Adipocyte (in vitro differentiated cells): ENCODE results near the gene RUNX1.
A peak's percentile ranks its signal among the peaks of the same experiment; 100 is the strongest.
"Not testable (repeated sequence)": the region's sequence is repeated elsewhere in the genome, so short reads cannot be mapped to it uniquely, and the experiment has no call there.

Source experiments
- DNase-seq: peaks from one replicate; pipeline ENCODE4 v3.0.0-alpha.2; 2015; ENCODE audit warnings: low read depth
- H3K27me3 ChIP-seq: replicated peaks from 2 replicates; pipeline ENCODE4 v1.7.0; 2013; ENCODE audit warnings: mild to moderate bottlenecking, low read length, moderate library complexity; ENCODE audit not compliant: control insufficient read depth, insufficient read depth
- H3K36me3 ChIP-seq: 2 replicates; pipeline ENCODE4 v1.7.0; 2013; ENCODE audit warnings: low read length, mild to moderate bottlenecking, moderate library complexity; ENCODE audit not compliant: control insufficient read depth, insufficient read depth, severe bottlenecking
- H3K4me1 ChIP-seq: 2 replicates; pipeline ENCODE4 v1.7.0; 2013; ENCODE audit warnings: mild to moderate bottlenecking, low read length, moderate library complexity; ENCODE audit not compliant: control insufficient read depth, insufficient read depth
- H3K4me3 ChIP-seq: 2 replicates; pipeline ENCODE4 v1.7.0; 2013; ENCODE audit warnings: mild to moderate bottlenecking, low read length, moderate library complexity
- H3K9ac ChIP-seq: 2 replicates; pipeline ENCODE4 v1.7.0; 2013; ENCODE audit warnings: mild to moderate bottlenecking, low read length, moderate library complexity
- H3K9me3 ChIP-seq: 2 replicates; pipeline ENCODE4 v1.7.0; 2013; ENCODE audit warnings: mild to moderate bottlenecking, low read length, moderate library complexity; ENCODE audit not compliant: control insufficient read depth

RUNX1 gene

GRCh38 chr21:34974162-34974981 is 74.7 kb downstream of the RUNX1 start:
- Histone ChIP-seq H3K9me3 (no peaks in the 10 kb centered on the region), H3K4me1 (peaks cover 12% of the 10 kb centered on the region), H3K36me3 (no peaks in the 10 kb centered on the region), H3K4me3 (no peak overlapping the region), H3K27me3 (no peaks in the 10 kb centered on the region), H3K9ac (no peak overlapping the region)
- no peak for DNase-seq

DNA sequence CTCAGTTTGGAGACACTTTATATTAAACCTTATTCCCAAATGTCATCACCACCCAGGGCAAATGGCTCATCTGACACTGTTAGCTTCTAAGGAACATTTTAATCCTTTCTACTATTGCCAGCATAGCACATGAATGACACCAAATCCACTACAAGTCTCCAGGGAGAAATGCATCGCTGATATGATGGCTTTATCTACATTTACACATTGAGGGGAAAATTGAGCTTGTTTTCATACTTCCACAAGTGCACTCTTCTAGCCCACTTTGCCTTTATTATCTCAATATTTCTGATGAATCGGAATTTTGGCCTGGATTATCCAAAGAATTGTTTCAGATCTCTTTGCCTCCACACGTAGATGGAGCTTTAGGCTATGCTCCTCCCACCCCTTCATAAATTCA is 75.4 kb downstream of the RUNX1 start:
- Histone ChIP-seq H3K27me3 (no peaks in the 10 kb centered on the region), H3K9ac (no peak overlapping the region), H3K9me3 (no peaks in the 10 kb centered on the region), H3K36me3 (no peaks in the 10 kb centered on the region), H3K4me3 (no peak overlapping the region), H3K4me1 (peaks cover 19% of the 10 kb centered on the region)
- no peak for DNase-seq

DNA sequence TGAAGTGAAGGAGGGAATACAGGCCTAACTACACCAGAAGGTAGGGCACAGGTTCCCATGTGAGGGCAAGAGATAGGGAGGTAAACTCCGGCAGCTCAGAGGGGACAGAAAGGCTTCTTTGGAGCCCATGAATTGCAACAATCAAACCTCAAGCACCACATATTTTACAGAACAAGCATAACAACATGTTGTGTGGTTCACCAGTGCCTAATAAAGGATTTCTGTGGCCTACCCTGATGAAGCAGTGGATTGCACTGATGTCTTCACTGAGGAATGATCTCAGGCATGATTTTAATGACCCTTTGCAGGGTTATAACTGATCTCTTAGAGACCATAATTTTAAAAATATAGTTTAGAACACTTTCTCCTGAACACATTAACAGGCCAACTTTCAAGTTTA is 77.4 kb downstream of the RUNX1 start:
- no peak for DNase-seq
- Histone ChIP-seq H3K4me3 (no peak overlapping the region), H3K9me3 (no peaks in the 10 kb centered on the region), H3K27me3 (no peaks in the 10 kb centered on the region), H3K9ac (no peak overlapping the region), H3K36me3 (no peaks in the 10 kb centered on the region), H3K4me1 (peaks cover 29% of the 10 kb centered on the region)

- Histone ChIP-seq H3K4me3 (no peak overlapping the region), H3K9me3 (no peaks in the 10 kb centered on the region), H3K9ac (peak overlapping the region; percentile 60), H3K4me1 (peaks cover 32% of the 10 kb centered on the region), H3K27me3 (no peaks in the 10 kb centered on the region), H3K36me3 (no peaks in the 10 kb centered on the region)
- DNase-seq = no peak
These were observed 78.5 kb downstream of the RUNX1 start for GRCh38 chr21:34970566-34970965.

DNA sequence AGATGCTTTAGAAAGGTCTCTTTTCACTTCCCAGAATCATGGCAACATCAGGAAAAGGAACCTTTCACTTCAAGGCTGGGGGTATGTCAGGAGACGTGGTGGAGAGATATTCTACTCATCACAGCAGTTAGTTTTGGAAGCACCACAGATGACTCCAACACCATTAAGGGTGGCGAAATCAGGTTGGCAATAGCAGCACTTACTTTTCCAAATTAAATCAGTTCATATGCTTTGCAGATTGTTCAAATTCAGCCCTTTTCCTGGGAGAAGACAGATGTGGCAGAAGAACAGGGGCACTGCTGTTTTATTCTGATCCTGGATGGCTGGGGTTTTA is 79.0 kb downstream of the RUNX1 start:
- no peak for DNase-seq
- Histone ChIP-seq H3K9me3 (no peaks in the 10 kb centered on the region), H3K4me1 (peaks cover 36% of the 10 kb centered on the region), H3K36me3 (no peaks in the 10 kb centered on the region), H3K9ac (peak overlapping the region; percentile 60), H3K27me3 (no peaks in the 10 kb centered on the region), H3K4me3 (no peak overlapping the region)

GRCh38 chr21:34969423-34970166 is 79.5 kb downstream of the RUNX1 start:
- peaks cover 42% of the 10 kb centered on the region for H3K4me1 ChIP-seq
- H3K36me3 ChIP-seq = no peaks in the 10 kb centered on the region
- H3K4me3 ChIP-seq = no peak overlapping the region
- DNase-seq = no peak
- H3K9me3 ChIP-seq = no peaks in the 10 kb centered on the region
- peak overlapping the region; percentile 27 for H3K9ac ChIP-seq
- no peaks in the 10 kb centered on the region for H3K27me3 ChIP-seq

DNA sequence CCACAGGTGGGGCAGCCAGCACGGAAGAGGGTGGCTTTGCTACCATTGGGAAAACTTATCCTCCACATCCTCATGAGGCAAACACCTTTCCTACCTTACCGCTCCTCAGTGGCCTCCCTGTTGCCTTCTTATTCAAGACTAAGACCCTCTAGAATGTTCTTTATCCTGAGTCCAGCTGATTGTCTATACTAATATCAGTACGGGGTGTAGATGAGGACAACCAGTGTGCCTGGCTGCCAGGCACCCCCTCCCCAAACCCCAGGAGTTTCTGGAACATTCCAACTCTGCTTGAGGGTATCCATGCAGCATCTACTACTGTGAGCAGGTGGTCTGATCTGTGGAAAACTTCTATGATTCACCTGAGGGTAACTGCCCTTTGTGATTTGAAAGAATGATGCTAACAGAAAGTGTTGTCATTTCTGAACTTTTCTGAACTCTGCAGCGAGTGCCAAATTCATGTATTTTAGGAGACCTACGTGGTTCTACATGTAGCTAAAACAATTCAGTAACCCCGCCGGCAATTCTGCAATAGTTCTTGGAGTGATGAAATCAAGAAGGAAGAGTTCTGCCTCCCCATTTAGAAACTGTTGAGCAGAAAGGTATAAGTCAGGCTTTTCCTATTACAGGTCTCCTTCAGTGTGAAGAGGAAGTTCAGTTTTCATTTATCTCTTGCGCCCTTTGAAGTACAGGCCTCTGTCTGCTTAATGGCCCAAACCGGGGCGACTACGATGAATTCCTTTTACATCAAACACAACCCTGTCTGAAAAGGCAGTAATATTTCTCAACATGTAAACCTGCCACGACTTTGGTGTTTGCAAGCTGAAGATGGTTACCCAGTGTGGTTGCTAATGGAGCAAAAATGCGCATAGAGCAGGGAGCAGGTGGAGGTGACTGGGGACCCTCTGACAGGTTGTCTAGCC is 80.4 kb downstream of the RUNX1 start:
- DNase-seq = no peak
- H3K9me3 ChIP-seq = no peaks in the 10 kb centered on the region
- H3K36me3 ChIP-seq = no peaks in the 10 kb centered on the region
- H3K4me3 ChIP-seq = no peak overlapping the region
- H3K27me3 ChIP-seq = no peaks in the 10 kb centered on the region
- H3K4me1 ChIP-seq = peaks cover 45% of the 10 kb centered on the region
- peak overlapping the region; percentile 27 for H3K9ac ChIP-seq

GRCh38 chr21:34967509-34968289 is 81.4 kb downstream of the RUNX1 start:
- no peaks in the 10 kb centered on the region for H3K36me3 ChIP-seq
- no peak overlapping the region for H3K9ac ChIP-seq
- peaks cover 45% of the 10 kb centered on the region for H3K4me1 ChIP-seq
- H3K9me3 ChIP-seq = no peaks in the 10 kb centered on the region
- H3K4me3 ChIP-seq = no peak overlapping the region
- no peak for DNase-seq
- no peaks in the 10 kb centered on the region for H3K27me3 ChIP-seq

GRCh38 chr21:34966881-34967280 is 82.2 kb downstream of the RUNX1 start:
- not testable (repeated sequence) for H3K9ac ChIP-seq, H3K36me3 ChIP-seq, DNase-seq, H3K9me3 ChIP-seq, H3K27me3 ChIP-seq, H3K4me3 ChIP-seq
- peaks cover 45% of the 10 kb centered on the region for H3K4me1 ChIP-seq

- H3K4me1 ChIP-seq = peaks cover 43% of the 10 kb centered on the region
- no peaks in the 10 kb centered on the region for H3K36me3 ChIP-seq
- H3K27me3 ChIP-seq = no peaks in the 10 kb centered on the region
- H3K4me3 ChIP-seq = peak overlapping the region; percentile 13
- DNase-seq = peak; percentile 50
- peak overlapping the region; percentile 48 for H3K9ac ChIP-seq
- H3K9me3 ChIP-seq = no peaks in the 10 kb centered on the region
These were observed 83.6 kb downstream of the RUNX1 start for GRCh38 chr21:34965200-34966174.
